GM12864 (cell line): ENCODE measurements around the gene BAZ1B.
"Not testable (repeated sequence)": the region's sequence is repeated elsewhere in the genome, so short reads cannot be mapped to it uniquely, and the experiment has no call there.

Experiments
- DNase-seq: peaks from one replicate; pipeline ENCODE4 v3.0.0-alpha.2; 2011; ENCODE audit warnings: low read depth
- H3K4me3 ChIP-seq: 2 replicates; pipeline ENCODE4 v1.5.1; 2011; ENCODE audit warnings: mild to moderate bottlenecking, low read depth, low read length, control low read depth
- CTCF ChIP-seq: IDR thresholded peaks from 2 replicates; pipeline ENCODE4 v1.5.1; 2011; ENCODE audit warnings: low read depth, mild to moderate bottlenecking, moderate library complexity, low read length, control low read depth, inconsistent platforms; ENCODE audit errors: missing control alignments

The BAZ1B gene

GRCh38 chr7:73504017-73504416, 18.1 kb downstream of the BAZ1B start:
- no peak for TF ChIP-seq CTCF
- no peak for DNase-seq
- no peak overlapping the region for H3K4me3 ChIP-seq

GRCh38 chr7:73503229-73503628, 18.9 kb downstream of the BAZ1B start:
- DNase-seq = no peak
- no peak overlapping the region for H3K4me3 ChIP-seq
- no peak for TF ChIP-seq CTCF

- DNase-seq = no peak
- no peak for TF ChIP-seq CTCF
- no peak overlapping the region for H3K4me3 ChIP-seq
Observed at GRCh38 chr7:73496626-73497025, 25.5 kb downstream of the BAZ1B start.

GRCh38 chr7:73495507-73495906, 26.6 kb downstream of the BAZ1B start:
- not testable (repeated sequence) for H3K4me3 ChIP-seq, DNase-seq

GRCh38 chr7:73489976-73490375, 32.1 kb downstream of the BAZ1B start:
- TF ChIP-seq CTCF = no peak
- no peak overlapping the region for H3K4me3 ChIP-seq
- no peak for DNase-seq

GRCh38 chr7:73487486-73487885, 34.6 kb downstream of the BAZ1B start:
- no peak overlapping the region for H3K4me3 ChIP-seq
- no peak for TF ChIP-seq CTCF
- DNase-seq = no peak

- TF ChIP-seq CTCF = no peak
- H3K4me3 ChIP-seq = no peak overlapping the region
- DNase-seq = no peak
Observed at GRCh38 chr7:73483171-73483570, 38.9 kb downstream of the BAZ1B start.

GRCh38 chr7:73482746-73483145, 39.3 kb downstream of the BAZ1B start:
- TF ChIP-seq CTCF = no peak
- no peak for DNase-seq

GRCh38 chr7:73481521-73481920, 40.6 kb downstream of the BAZ1B start:
- H3K4me3 ChIP-seq, DNase-seq: not testable (repeated sequence)

More at GRCh38 chr7:73482746-73483145, 39.3 kb downstream of the BAZ1B start:
- H3K4me3 ChIP-seq = no peak overlapping the region
